ENCODE data around the gene BCR.

GRCh38 chr22:23143119-23143518 is 37.2 kb upstream of the BCR start:
- TF ChIP-seq, protein P1, sequence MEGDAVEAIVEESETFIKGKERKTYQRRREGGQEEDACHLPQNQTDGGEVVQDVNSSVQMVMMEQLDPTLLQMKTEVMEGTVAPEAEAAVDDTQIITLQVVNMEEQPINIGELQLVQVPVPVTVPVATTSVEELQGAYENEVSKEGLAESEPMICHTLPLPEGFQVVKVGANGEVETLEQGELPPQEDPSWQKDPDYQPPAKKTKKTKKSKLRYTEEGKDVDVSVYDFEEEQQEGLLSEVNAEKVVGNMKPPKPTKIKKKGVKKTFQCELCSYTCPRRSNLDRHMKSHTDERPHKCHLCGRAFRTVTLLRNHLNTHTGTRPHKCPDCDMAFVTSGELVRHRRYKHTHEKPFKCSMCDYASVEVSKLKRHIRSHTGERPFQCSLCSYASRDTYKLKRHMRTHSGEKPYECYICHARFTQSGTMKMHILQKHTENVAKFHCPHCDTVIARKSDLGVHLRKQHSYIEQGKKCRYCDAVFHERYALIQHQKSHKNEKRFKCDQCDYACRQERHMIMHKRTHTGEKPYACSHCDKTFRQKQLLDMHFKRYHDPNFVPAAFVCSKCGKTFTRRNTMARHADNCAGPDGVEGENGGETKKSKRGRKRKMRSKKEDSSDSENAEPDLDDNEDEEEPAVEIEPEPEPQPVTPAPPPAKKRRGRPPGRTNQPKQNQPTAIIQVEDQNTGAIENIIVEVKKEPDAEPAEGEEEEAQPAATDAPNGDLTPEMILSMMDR (IDR thresholded peaks at IDR 0.05), result no peak
- no peak for TF ChIP-seq POLR2A (IDR thresholded peaks at IDR 0.05)
